ENCODE results near the gene PADI3.

PADI3 gene

DNA sequence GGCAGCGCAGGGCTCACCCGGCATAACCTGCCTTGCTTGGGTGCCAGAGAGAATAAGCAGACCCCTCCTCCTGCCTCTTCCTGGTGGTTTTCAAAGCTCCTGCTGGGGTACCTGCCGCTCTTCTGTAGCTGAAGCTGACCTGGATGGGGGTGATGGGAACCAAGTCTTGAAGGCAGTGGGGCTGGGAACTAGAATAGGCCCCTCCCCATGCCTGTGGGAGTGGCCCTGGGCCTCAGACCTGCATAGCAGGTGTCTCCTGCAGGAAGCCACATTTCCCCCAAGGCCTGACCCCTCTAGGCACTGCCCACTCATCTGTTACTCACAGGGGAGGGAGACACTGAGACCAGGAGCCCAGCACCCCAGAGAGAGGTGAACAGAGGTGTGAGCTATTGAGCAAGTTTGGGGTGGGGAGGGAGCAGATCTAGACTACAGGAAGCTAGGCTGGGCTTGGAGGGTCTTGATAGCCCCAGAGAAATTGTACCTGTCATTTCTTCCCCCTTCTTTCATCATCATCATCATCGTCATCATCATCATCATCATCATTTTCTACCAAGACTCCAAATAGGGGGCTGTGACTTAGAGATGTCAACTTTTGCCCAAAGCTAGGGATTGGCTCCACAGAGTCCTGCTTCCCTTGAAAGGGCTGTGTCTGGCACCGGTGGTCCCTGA, 33.9 kb upstream of the PADI3 start:
- no peak for DNase-seq (ENCODE audit: low read depth)

- DNase-seq (ENCODE audit: low read depth): no peak
These were observed 33.4 kb upstream of the PADI3 start for GRCh38 chr1:17215545-17215890.

- no peak for DNase-seq (ENCODE audit: low read depth)
These were observed 32.8 kb upstream of the PADI3 start for GRCh38 chr1:17216078-17216477.

GRCh38 chr1:17217607-17218006, 31.3 kb upstream of the PADI3 start:
- no peak for DNase-seq (ENCODE audit: low read depth)

- no peak for DNase-seq (ENCODE audit: low read depth)
These were observed 30.0 kb upstream of the PADI3 start for GRCh38 chr1:17218939-17219338.

DNA sequence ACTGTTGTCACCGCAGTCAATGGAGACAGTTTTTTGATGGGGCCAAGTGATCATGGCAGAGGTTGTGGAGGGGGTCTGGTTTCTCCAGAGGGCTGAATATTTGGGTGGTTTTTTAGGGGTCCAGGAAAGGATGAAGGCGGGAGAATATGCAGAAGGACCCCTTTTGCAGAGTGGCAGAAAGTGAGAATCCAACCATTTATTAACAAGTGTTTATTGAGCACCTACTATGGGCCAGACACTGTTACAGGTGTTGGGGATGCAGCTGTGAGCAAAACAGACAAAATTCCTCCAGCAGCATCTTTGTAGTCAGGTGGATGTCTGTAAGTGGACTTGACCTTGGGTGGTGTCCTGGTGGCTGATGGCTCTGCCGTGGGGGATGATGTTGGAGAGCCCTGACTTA, 28.6 kb upstream of the PADI3 start:
- DNase-seq (ENCODE audit: low read depth): no peak

DNA sequence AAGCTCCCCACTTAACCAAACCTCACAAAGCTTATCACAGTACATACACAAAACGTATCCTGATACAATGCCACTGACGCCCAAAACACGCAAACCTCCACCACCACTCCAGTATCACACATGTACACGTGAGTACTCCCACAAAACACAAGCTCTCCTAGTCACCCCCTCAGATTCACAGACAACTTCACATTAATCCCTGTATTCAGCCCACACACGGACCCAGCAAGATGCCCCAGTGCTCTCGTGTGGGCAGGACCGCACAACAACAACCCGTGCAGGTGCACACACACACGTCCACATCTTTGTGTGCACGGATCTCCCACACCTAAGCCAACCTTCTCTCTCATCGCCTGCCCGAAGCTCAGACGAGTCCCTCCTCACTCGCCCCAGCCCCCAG, 26.3 kb upstream of the PADI3 start:
- no peak for DNase-seq (ENCODE audit: low read depth)

GRCh38 chr1:17224434-17224833, 24.5 kb upstream of the PADI3 start:
- no peak for DNase-seq (ENCODE audit: low read depth)

- DNase-seq (ENCODE audit: low read depth): no peak
These were observed 23.8 kb upstream of the PADI3 start for GRCh38 chr1:17225140-17225539.

- DNase-seq (ENCODE audit: low read depth): no peak
These were observed 21.5 kb upstream of the PADI3 start for GRCh38 chr1:17227358-17227915.

DNA sequence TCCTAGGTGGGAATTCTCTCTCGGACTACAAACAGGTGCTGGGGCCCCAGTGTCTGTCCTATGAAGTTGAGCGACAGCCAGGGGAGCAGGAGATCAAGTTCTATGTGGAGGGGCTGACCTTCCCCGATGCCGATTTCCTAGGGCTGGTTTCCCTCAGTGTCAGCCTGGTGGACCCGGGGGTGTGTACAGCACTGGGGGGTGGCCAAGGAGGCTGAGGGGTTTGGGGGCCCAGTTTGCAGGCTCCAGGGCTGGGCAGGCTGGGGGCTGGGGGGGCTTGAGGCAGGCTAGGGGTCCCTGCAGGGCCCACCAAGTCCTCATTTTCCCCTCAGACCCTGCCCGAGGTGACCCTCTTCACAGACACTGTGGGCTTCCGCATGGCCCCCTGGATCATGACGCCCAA, 20.3 kb upstream of the PADI3 start:
- no peak for DNase-seq (ENCODE audit: low read depth)

DNA sequence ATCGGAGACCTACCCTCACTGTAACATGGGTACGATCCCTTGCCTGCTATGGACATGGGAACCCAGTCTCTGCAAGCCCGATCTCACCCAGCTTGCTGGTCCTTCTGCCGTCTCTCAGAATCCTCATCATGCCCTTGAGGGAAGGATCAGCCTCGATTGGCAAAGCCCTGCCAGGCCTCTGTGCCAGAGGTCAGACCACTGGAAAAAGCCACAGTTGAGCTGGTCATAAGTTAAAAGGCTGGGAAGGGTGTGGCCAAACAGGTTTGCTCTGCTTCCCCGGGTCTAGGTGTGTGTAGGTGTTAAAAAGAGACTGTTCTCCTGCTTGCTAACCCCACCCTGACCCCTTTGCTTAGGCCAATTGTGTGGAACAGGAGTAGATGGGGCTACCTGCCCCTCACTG, 19.5 kb upstream of the PADI3 start:
- DNase-seq (ENCODE audit: low read depth): no peak

DNA sequence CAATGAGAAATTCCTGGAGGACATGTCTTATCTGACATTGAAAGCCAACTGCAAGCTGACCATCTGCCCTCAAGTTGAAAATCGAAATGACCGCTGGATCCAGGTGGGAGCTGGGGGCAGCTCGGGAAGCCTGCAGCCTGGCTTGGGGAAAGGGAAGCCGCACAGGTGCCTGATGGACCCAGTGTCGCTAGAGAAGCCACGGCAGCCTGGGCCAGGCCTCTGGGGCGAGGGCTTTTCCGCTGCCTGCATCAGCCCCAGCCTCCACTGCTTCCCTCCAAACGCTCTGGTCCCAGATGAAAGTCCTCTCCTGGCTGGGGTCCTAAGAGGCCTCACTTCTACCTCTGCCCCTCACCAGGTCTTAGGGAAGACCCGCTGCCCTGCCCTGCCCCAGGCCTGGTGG, 18.8 kb upstream of the PADI3 start:
- DNase-seq (ENCODE audit: low read depth): no peak

DNA sequence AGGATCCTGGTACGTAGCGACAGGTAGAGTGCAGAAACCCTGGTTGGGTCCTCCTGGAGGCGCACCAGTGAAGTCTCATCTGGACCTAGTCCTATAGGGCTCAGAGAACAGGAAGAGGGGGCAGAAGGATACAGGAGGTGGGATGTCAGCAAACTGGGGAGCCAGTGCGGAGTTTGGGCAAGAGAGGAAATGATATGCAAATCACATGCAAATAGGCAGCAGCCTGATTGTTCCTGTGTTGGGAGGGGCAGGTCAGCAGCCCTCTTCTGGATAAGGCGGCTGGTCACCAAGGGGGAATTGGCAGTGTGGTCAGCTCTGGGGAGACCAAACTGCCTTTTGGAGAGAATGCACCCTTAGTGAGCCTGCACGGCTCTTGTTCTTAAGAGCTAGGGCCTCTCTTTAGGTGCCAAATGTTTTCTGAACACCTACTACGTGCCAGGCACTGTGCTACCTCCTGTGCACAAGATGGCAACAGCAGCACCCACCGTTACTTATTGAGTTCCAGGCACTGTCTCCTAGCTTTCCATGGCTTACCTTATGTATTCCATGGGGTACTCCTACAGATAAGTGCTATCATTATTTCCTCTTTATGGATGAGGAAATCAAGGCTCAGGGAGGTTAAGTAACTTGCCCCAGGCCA, 18.1 kb upstream of the PADI3 start:
- no peak for DNase-seq (ENCODE audit: low read depth)

- no peak for DNase-seq (ENCODE audit: low read depth)
These were observed 15.9 kb upstream of the PADI3 start for GRCh38 chr1:17232759-17233661.

DNA sequence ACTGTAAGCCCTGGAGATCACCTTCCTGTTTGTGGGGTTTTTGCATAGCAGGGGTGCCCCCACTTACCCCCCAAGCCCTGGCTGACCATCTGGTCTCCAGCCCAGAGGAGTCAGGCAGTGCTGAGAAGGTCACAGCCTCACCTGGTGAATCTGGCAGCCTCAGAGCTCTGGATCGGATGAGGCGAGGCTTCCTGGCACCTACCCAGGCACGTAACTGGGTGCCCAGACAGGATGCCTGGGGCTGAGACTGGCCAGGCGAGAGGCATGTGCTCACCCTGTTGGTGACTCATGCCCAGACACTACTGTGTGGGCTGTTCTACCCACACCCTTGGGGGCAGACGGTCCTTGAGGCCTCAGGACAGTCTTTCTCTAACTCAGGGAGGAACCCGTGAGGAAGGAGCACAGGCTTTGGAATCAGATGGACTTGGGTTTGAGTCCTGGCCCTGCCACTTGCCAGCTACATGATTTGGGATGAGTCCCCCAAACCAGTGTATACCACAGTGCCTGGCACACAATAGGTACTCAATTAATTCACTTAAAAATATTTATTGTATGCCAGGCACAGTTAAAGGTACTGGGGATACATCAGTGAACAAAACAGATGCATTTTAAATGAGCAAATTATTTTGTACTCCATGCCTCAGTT, 15.1 kb upstream of the PADI3 start:
- DNase-seq (ENCODE audit: low read depth): no peak

GRCh38 chr1:17234405-17234804, 14.5 kb upstream of the PADI3 start:
- DNase-seq (ENCODE audit: low read depth): no peak

DNA sequence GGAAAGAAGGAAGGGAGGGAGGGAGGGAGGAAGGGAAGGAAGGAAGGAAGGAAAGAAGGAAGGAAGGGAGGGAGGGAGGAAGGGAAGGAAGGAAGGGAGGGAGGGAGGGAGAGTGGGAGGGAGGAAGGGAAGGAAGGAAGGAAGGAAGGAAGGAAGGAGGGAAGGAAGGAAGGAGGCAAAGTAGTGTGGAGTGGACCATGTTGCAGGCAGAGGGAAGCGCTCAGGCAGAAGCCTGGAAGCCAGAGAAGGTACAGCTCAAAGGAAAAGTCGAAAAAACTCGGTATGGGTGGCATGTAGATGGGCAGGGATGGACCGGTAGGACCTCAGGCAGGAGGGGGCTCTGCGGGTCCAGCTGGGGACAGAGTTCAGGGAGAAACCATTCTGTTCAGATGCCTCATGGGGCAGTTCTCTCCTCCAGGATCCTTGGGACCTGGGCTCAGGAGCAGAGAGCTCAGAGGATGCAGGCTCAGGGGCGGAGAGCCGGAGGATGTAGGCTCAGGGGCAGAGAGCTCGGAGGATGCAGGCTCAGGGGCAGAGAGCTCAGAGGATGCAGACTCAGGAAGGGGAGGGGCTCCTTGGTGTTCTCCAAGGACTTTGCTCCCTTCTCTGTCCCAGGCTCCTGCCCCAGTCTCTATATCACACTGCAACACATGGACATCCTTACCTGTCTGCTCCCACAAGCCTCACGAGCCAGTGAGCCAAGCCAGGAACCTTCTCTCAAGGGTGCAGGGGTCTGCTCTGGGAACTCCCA, 13.6 kb upstream of the PADI3 start:
- DNase-seq (ENCODE audit: low read depth): no peak

DNA sequence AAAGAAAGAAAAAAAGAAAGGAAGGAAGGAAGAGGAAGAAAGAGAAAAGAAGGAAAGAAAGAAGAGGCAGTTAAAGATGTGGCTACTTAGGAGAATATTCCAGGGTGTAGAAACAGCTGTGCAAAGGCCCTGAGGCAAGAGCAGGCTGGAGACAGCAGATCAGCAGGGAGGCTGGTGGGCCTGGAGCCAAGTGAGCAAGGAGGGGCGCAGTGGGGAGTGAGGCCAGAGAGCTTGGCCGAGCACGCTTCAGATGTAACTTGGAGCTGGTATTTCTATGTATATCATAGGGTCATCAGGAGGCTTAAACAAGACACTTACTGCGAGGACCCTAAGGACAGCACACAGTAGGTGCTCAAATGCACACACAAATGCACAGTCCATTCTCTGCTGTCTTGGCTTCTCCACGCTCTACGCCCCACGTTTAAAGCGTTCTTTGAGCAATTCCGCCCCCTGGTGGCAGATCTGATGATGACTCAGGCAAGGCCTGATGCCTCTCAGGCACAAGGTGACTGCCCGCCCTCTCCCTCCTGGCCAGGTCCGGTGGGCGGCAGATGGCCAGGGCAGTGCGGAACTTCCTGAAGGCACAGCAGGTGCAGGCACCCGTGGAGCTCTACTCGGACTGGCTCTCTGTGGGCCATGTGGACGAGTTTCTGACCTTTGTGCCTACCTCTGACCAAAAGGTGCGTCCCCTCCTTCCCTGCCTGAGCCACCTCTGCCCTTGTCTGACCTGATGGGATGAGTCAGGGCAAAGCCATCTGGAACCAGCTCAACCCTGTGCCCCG, 11.9 kb upstream of the PADI3 start:
- peak; percentile 91 for DNase-seq (ENCODE audit: low read depth)

DNA sequence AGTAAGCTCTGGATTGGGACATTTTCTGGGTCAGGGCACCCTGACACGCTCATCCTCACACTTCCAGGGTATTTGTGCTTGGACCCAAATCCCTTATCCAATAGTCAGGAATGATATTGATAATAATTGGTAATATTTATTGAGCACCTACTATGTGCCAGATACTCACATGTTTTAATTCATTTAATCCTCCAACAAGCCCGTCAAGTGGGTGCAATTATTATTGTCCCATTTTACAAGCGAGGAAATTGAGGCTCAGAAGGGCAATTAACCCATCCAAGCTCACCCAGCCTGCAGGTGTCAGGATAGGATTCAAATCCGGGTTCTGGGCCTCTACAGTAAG, 11.4 kb upstream of the PADI3 start:
- DNase-seq (ENCODE audit: low read depth): no peak

- no peak for DNase-seq (ENCODE audit: low read depth)
These were observed 9.5 kb upstream of the PADI3 start for GRCh38 chr1:17239420-17239819.
